Choroid plexus epithelial cell (primary cell): ENCODE measurements around the gene PLEKHH2.

Source experiments
- DNase-seq: peaks from one replicate; pipeline ENCODE4 v3.0.0-alpha.2; 2010; ENCODE audit warnings: low read depth
- H3K4me3 ChIP-seq: 2 replicates; pipeline ENCODE4 v1.5.1; 2011; ENCODE audit warnings: low read depth, mild to moderate bottlenecking, control low read depth, low read length, moderate library complexity
- TF ChIP-seq, protein P1 (sequence below): conservative IDR thresholded peaks from 2 replicates; pipeline ENCODE4 v1.5.1; 2011; ENCODE audit warnings: low read depth, mild to moderate bottlenecking, control low read depth, inconsistent platforms, low read length, moderate library complexity

PLEKHH2 gene

DNA sequence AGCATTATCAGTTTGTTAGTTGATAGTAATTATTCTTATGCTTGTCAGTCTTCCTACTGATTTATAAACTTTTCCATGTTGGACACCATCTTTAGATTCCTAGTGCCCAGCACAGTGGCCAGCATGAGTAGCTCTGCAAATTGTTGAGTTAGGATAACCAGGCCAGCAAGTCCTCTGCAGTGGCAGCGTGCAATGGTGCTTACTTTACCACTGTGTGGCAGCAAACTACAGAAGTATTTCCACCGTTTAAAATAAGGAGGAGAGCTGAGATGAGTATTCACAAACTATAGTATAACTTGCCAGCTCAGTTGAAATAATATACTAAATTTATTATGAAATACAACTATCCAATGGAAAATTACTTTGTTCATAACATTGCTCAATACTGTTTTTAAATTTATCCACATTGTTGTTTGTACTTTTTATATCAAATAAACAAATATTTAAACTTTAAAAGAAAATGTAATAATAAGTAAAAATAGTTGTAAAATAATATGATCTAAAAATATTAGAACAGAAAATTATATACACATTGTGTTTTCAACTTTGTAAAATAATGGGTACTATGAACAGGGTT is 31.9 kb upstream of the PLEKHH2 start:
- no peak overlapping the region for H3K4me3 ChIP-seq
- TF ChIP-seq, protein P1, sequence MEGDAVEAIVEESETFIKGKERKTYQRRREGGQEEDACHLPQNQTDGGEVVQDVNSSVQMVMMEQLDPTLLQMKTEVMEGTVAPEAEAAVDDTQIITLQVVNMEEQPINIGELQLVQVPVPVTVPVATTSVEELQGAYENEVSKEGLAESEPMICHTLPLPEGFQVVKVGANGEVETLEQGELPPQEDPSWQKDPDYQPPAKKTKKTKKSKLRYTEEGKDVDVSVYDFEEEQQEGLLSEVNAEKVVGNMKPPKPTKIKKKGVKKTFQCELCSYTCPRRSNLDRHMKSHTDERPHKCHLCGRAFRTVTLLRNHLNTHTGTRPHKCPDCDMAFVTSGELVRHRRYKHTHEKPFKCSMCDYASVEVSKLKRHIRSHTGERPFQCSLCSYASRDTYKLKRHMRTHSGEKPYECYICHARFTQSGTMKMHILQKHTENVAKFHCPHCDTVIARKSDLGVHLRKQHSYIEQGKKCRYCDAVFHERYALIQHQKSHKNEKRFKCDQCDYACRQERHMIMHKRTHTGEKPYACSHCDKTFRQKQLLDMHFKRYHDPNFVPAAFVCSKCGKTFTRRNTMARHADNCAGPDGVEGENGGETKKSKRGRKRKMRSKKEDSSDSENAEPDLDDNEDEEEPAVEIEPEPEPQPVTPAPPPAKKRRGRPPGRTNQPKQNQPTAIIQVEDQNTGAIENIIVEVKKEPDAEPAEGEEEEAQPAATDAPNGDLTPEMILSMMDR: peak; percentile 82
- peak; percentile 83 for DNase-seq

DNA sequence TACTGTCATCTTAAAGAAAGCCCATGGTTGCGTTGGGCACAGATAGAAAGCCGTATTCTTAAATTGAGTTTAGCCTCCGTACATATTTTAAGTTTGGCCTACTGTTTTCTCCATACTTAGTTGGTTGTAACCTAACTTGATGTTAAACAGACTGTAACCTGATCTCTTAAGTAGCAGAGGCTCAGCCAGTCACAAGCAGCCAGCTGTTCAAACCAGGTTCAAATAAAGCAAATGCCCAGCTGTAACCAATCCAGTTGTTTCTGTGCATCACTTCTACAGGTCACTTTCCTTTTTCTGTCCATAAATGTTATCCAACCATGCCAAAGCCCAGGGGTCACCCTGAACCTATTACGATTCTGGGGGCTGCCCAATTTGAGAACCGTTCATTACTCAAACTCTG is 31.2 kb upstream of the PLEKHH2 start:
- TF ChIP-seq, protein P1: no peak
- peak; percentile 19 for DNase-seq
- no peak overlapping the region for H3K4me3 ChIP-seq

DNA sequence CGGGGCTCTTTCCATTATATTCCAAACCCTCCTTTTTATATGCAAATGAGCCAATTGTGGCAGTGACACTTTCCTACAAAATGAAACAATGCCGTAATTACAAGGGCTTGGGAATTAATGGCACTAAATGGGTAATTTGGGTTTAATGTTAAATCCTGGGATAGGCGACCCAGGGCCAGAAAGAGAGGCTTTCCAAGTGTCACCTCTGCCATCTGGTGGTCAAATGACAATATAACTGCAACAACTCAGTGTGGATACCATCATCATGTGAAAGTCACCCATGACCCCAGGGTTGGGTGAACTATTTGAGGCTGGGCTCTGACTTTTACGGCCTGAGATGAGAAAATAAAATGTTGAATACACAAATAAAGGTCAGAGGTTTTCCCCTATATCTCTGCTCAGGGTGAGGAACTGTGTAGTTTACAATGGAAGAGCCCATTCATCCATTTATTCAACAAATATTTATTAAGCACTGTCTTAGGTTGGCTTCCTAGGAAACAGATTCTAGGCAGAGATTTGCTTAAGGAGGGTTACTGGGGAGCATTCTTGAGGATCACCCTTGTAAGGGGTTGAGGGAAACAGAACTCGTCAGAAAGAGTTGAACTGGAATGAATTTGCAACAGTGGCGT is 27.7 kb upstream of the PLEKHH2 start:
- H3K4me3 ChIP-seq: no peak overlapping the region
- TF ChIP-seq, protein P1: peak; percentile 73
- DNase-seq: peak; percentile 68

DNA sequence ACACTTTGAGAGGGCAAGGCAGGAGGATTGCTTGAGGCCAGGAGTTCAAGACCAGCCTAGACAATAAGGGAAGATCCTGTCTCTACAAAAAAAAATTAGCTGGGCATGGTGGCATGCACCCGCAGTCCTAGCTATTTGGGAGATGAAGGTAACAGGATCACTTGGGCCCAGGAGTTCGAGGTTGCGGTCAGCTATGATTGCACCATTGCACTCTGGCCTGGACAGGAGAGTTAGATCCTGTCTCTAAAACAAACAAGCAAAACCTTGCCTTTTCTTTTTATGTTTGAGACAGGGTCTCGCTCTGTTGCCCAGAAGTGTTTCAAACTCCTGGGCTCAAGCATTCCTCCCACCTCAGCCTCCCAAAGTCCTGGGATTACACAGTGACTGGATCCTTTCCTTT is 26.7 kb upstream of the PLEKHH2 start:
- no peak overlapping the region for H3K4me3 ChIP-seq
- no peak for DNase-seq
- TF ChIP-seq, protein P1: no peak

DNA sequence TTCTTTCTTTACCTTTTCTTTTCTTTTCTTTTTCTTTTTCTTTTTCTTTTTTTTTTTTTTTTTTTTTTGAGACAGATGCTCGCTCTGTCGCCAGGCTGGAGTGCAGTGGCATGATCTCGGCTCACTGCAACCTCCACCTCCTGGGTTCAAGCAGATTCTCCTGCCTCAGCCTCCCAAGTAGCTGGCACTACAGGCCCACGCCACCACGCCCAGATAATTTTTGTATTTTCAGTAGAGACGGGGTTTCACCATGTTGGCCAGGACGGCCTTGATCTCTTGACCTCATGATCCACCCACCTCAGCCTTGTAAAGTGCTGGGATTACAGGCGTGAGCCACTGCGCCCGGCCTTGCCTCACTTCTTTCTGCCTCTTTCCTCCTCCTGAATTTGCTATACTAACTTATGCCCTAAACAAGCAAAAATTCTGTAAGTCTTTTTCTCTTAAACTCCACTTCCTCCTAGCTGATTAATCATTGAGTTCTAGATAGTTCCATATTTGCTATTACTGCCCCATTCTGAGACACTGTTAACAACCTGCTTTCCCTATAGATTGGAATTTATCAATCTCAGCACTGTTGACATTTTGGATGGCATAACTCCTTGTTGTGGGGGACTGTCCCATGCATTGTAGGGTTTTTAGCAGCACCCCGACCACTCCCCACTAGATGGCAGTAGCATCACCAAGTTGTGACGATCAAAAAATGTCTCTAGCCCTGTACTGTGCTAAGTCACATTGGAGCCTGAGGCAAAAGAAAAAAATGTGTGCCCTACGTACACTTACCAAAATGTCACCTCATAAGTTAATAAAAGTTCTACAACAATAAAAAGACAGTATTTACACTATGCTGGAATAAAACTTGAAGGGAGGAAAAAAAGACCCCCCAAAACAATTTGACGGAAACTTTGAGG is 24.8 kb upstream of the PLEKHH2 start:
- no peak overlapping the region for H3K4me3 ChIP-seq
- TF ChIP-seq, protein P1: peak; percentile 94
- peak; percentile 83 for DNase-seq

DNA sequence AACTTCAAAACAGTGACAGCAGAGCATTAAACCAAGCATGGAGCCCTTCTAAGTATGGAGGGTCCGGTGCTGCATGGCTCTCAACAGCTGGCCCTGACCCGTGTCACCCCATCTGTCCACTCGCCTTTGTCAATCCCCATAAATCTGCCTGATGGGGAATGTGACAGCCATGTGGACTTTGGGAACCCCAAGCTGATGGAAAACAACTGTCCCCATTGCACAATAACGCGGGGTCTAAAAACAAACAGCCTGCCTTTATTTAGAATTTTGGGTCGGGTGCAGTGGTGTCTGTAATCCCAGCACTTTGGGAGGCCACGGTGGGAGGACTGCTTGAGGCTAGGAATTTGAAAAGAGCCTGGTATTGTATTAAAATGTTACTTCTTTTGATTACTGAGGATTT is 24.1 kb upstream of the PLEKHH2 start:
- H3K4me3 ChIP-seq: no peak overlapping the region
- no peak for DNase-seq
- TF ChIP-seq, protein P1: no peak
